ENCODE results near the gene PRDM16. TPM values are rescaled to one million over a fixed set of nuclear protein-coding genes. Genes with fewer than 3 reads are reported as not detected.

PRDM16 gene
- polyA plus RNA-seq, 1 donor from 2014 or later, result 0.21 TPM

- Histone ChIP-seq H3K27me3 (ENCODE audit: insufficient read depth, low read depth, low read length) (no peaks in the 10 kb centered on the region), H3K4me3 (ENCODE audit: low read length) (no peak overlapping the region), H2AFZ (ENCODE audit: low read depth, low read length) (no peak overlapping the region), H3F3A (ENCODE audit: insufficient read depth, low read length, poor library complexity, severe bottlenecking) (no peaks in the 10 kb centered on the region), H3K79me2 (replicated peaks; ENCODE audit: insufficient read depth, low read length) (no peaks in the 10 kb centered on the region), H3K9me3 (ENCODE audit: low read length) (no peaks in the 10 kb centered on the region), H3K27ac (ENCODE audit: low read length) (no peak overlapping the region), H3K9me2 (ENCODE audit: insufficient read depth, low read length) (no peaks in the 10 kb centered on the region), H3K36me3 (ENCODE audit: insufficient read depth, low read length) (no peaks in the 10 kb centered on the region), H3K4me2 (ENCODE audit: low read length) (no peak overlapping the region), H4K20me1 (ENCODE audit: insufficient read depth) (no peaks in the 10 kb centered on the region), H3K9ac (ENCODE audit: low read length) (no peak overlapping the region)
- TF ChIP-seq SMC3 (conservative IDR thresholded peaks at IDR 0.05; ENCODE audit: poor library complexity), result no peak
- TF ChIP-seq, protein P1, sequence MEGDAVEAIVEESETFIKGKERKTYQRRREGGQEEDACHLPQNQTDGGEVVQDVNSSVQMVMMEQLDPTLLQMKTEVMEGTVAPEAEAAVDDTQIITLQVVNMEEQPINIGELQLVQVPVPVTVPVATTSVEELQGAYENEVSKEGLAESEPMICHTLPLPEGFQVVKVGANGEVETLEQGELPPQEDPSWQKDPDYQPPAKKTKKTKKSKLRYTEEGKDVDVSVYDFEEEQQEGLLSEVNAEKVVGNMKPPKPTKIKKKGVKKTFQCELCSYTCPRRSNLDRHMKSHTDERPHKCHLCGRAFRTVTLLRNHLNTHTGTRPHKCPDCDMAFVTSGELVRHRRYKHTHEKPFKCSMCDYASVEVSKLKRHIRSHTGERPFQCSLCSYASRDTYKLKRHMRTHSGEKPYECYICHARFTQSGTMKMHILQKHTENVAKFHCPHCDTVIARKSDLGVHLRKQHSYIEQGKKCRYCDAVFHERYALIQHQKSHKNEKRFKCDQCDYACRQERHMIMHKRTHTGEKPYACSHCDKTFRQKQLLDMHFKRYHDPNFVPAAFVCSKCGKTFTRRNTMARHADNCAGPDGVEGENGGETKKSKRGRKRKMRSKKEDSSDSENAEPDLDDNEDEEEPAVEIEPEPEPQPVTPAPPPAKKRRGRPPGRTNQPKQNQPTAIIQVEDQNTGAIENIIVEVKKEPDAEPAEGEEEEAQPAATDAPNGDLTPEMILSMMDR (IDR thresholded peaks at IDR 0.05; ENCODE audit: poor library complexity, severe bottlenecking), result no peak
- TF ChIP-seq EP300 (conservative IDR thresholded peaks at IDR 0.05; ENCODE audit: poor library complexity, severe bottlenecking), result no peak
- TF ChIP-seq TAF1 (IDR thresholded peaks at IDR 0.05; ENCODE audit: low read depth), result no peak
- TF ChIP-seq RAD21 (conservative IDR thresholded peaks at IDR 0.05), result no peak
- TF ChIP-seq REST (IDR thresholded peaks at IDR 0.05; ENCODE audit: borderline replicate concordance), result no peak
- TF ChIP-seq POLR2AphosphoS5 (IDR thresholded peaks at IDR 0.05), result no peak
- no peak for TF ChIP-seq MXI1 (conservative IDR thresholded peaks at IDR 0.05; ENCODE audit: poor library complexity, severe bottlenecking)
- no peak for TF ChIP-seq EZH2 (IDR thresholded peaks at IDR 0.05; ENCODE audit: borderline replicate concordance, insufficient read depth, low read length, poor library complexity, severe bottlenecking)
Observed at GRCh38 chr1:3231245-3231644, 162.2 kb downstream of the PRDM16 start.

DNA sequence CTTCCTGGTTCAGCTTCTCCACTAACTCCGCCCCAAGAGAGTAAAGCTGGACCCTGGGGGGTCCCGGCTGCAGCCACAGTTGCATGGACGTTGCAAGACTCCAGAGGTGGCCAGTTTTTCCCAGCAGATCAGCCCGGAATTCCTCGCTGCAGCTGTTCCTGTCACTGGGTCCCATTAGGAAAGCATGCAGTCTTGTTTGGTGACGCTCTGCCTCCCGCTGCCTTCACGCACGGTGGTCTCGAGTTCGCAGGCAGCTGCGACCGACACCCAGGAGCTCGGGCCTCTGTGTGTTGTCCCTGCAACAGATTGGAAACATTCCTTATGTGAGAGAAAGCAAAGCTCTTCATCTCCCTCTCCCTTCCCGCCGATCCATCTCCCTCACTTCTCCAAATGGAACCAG, 162.8 kb downstream of the PRDM16 start:
- Histone ChIP-seq H3K36me3 (ENCODE audit: insufficient read depth, low read length) (no peaks in the 10 kb centered on the region), H3K9ac (ENCODE audit: low read length) (no peak overlapping the region), H3K4me2 (ENCODE audit: low read length) (no peak overlapping the region), H3K27me3 (ENCODE audit: insufficient read depth, low read depth, low read length) (no peaks in the 10 kb centered on the region), H3K4me3 (ENCODE audit: low read length) (no peak overlapping the region), H3K79me2 (replicated peaks; ENCODE audit: insufficient read depth, low read length) (no peaks in the 10 kb centered on the region), H2AFZ (ENCODE audit: low read depth, low read length) (no peak overlapping the region), H4K20me1 (ENCODE audit: insufficient read depth) (no peaks in the 10 kb centered on the region), H3K9me3 (ENCODE audit: low read length) (no peaks in the 10 kb centered on the region), H3K27ac (ENCODE audit: low read length) (no peak overlapping the region), H3F3A (ENCODE audit: insufficient read depth, low read length, poor library complexity, severe bottlenecking) (no peaks in the 10 kb centered on the region), H3K9me2 (ENCODE audit: insufficient read depth, low read length) (no peaks in the 10 kb centered on the region)
- TF ChIP-seq EZH2 (IDR thresholded peaks at IDR 0.05; ENCODE audit: borderline replicate concordance, insufficient read depth, low read length, poor library complexity, severe bottlenecking), result no peak
- no peak for TF ChIP-seq REST (IDR thresholded peaks at IDR 0.05; ENCODE audit: borderline replicate concordance)
- no peak for TF ChIP-seq RAD21 (conservative IDR thresholded peaks at IDR 0.05)
- no peak for TF ChIP-seq POLR2AphosphoS5 (IDR thresholded peaks at IDR 0.05)
- TF ChIP-seq SMC3 (conservative IDR thresholded peaks at IDR 0.05; ENCODE audit: poor library complexity), result no peak
- no peak for TF ChIP-seq EP300 (conservative IDR thresholded peaks at IDR 0.05; ENCODE audit: poor library complexity, severe bottlenecking)
- TF ChIP-seq, protein P1 (IDR thresholded peaks at IDR 0.05; ENCODE audit: poor library complexity, severe bottlenecking), result no peak
- TF ChIP-seq MXI1 (conservative IDR thresholded peaks at IDR 0.05; ENCODE audit: poor library complexity, severe bottlenecking), result no peak
- TF ChIP-seq TAF1 (IDR thresholded peaks at IDR 0.05; ENCODE audit: low read depth), result no peak

Data from neural cell (in vitro differentiated cells).